RKO (cell line): ENCODE measurements around the gene CCDC32.
A peak's percentile ranks its signal among the peaks of the same experiment; 100 is the strongest.
"Not testable (repeated sequence)": the region's sequence is repeated elsewhere in the genome, so short reads cannot be mapped to it uniquely, and the experiment has no call there.

ENCODE experiments used
- DNase-seq: peaks from one replicate; pipeline ENCODE4 v3.0.0-alpha.2; 2016; ENCODE audit warnings: low spot score

Gene CCDC32, protein sequence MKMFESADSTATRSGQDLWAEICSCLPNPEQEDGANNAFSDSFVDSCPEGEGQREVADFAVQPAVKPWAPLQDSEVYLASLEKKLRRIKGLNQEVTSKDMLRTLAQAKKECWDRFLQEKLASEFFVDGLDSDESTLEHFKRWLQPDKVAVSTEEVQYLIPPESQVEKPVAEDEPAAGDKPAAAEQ

DNA sequence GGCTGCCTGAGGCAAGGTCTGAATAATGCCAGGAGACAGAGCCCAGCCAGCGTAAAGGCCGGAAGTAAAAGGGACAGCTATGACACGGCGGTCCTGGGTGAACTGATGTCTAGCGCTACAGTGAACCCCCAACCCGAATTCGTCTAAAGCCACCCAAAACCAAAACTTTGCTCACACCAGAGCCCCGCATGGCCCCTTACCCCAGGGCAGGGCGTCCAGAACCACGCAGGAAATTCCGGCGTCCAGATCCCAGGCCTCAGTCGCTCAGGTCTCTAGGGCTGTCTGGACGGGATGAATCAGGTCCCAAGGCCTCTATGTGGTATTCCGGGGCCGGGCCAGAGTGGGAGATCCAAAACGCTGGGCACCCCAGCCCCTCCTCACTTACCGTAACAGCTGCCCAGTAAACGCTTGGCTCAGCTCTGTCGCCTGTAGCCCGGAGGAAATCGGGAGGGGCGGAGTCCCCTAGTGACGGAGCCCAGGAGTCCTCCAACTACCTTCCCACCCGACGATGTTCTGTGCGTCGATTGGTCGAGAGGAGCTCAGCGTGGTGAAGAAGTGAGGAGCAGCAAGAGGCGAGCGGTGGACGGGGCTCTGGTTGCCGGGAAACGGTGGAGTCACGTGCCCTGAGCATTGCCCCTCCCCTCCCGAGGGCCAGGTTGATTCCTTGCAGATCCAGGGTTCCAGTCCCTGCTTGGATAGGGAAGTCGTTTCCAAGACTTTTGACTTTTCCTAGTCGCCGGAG is at the start of gene CCDC32:
Gene CCDC32 (minus strand): TSS at position 452 of the 742 bp plus-strand sequence. CDS start 2,027 bp downstream, outside the sequence.
- peak; percentile 99 for DNase-seq

DNA sequence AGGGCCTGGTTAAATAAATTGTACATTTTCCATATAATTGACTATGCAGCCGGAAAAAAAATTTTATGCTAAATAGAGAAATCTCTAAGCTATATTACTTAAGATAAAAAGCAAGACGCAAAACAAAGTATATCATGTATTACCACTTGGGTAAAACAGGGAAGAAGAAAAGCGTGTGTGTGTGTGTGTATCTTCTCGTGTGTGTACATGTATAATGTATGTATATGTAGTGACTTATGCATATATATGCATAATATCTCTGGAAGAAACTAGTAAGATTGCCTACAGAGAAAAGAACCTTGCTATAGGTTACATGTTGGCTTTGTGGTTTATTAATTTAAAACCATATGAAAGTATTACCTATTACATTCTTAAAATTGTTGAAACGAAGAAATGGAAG is 48.2 kb upstream of the CCDC32 start:
- no peak for DNase-seq

GRCh38 chr15:40603935-40604334 is 39.1 kb upstream of the CCDC32 start:
- DNase-seq, result no peak

- DNase-seq, result no peak
These were observed 36.1 kb upstream of the CCDC32 start for GRCh38 chr15:40600956-40601355.

DNA sequence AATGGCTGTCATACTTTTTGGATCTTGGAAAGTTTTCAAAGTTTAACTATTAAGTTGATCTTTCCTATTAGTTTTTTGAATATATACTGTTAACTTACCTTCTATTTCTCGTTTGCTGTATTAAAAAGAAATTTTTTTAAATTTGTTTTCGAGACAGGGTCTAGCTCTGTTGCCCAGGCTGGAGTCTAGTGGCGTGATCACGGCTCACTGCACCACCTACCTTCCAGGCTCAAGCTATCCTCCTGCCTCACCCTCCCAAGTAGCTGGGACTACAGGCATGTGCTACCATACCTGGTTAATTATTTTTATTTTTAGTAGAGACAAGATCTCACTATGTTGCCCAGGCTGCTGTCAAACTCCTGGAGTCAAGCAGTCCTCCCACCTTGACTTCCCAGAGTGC is 33.8 kb upstream of the CCDC32 start:
- DNase-seq, result no peak

DNA sequence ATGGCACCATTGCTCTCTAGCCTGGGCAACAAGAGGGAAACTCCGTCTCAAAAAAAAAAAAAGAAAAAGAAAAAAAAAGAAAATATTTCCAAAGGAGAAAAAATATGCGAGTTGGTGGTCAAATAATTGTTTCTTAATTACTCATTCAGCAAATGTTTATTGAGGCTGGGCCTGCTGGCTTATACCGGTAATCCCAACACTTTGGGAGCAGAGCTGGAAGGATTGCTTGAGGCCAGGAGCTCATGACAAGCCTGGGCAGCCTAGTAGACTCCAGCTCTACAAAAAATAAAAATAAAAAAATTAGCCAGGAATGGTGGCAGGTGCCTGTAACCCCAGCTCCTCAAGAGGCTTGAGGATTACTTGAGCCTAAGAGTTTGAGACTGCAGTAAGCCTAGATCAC is 33.3 kb upstream of the CCDC32 start:
- DNase-seq, result no peak

- DNase-seq, result no peak
These were observed 32.2 kb upstream of the CCDC32 start for GRCh38 chr15:40597024-40597423.

- no peak for DNase-seq
These were observed 30.9 kb upstream of the CCDC32 start for GRCh38 chr15:40595773-40596172.

- no peak for DNase-seq
These were observed 30.4 kb upstream of the CCDC32 start for GRCh38 chr15:40595219-40595618.

GRCh38 chr15:40594429-40594836 is 29.6 kb upstream of the CCDC32 start:
- peak; percentile 77 for DNase-seq

GRCh38 chr15:40593588-40594428 is 29.0 kb upstream of the CCDC32 start, which contains the start of gene KNL1:
KNL1 (plus strand) TSS chr15:40594249; CDS start chr15:40602932, 8,683 bp downstream.
- peak; percentile 92 for DNase-seq

GRCh38 chr15:40593165-40593564 is 28.3 kb upstream of the CCDC32 start:
- DNase-seq, result no peak

GRCh38 chr15:40591389-40591788 is 26.5 kb upstream of the CCDC32 start:
- no peak for DNase-seq

GRCh38 chr15:40590667-40591050 is 25.8 kb upstream of the CCDC32 start:
- DNase-seq, result no peak

- no peak for DNase-seq
These were observed 19.3 kb upstream of the CCDC32 start for GRCh38 chr15:40584191-40584590.

DNA sequence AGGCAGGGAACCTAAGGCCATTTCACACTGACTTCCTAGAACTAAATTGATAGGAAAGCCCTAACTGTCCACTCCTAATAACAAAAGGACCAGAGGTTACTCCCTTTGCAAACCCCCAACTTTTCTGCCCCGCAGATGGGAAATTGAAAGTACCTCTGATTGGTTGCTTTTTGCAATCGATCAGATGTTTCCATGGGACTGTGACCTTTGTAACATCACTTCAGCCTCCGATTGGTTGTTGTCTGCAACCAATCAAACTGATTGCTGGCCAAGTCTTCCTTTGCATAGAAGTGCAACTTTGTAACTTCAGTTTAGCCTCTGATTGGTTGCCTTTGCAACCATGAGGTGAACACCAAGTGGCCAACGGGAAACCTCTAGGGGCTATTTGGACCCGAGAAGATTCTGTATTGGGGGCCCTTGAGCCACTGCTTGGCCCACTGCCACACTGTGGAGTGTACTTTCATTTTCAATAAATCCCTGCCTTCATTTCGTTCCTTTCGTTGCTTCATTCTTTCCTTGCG is 17.9 kb upstream of the CCDC32 start:
- peak; percentile 95 for DNase-seq

- not testable (repeated sequence) for DNase-seq
These were observed 17.0 kb upstream of the CCDC32 start for GRCh38 chr15:40581796-40582195.

DNA sequence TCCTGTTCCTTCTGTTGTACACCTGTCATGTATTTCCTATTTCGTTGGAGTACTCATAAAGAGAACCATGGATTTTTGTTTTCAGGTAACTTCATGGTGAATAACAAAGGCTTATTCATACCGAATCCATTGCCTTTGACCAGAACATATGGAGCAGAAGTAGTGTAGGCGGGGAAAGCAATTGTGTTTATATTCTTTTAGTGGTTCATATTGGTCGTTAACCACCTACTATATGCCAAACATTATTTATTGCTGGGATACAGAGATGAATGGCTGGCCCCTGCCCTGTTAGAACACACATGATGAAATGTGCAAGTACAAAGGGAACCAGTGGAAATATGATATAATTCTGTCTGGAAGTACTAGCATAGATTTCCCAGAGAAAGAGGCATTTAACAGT is 14.1 kb upstream of the CCDC32 start:
- DNase-seq, result no peak

- DNase-seq, result not testable (repeated sequence)
These were observed 12.1 kb upstream of the CCDC32 start for GRCh38 chr15:40576914-40577313.

DNA sequence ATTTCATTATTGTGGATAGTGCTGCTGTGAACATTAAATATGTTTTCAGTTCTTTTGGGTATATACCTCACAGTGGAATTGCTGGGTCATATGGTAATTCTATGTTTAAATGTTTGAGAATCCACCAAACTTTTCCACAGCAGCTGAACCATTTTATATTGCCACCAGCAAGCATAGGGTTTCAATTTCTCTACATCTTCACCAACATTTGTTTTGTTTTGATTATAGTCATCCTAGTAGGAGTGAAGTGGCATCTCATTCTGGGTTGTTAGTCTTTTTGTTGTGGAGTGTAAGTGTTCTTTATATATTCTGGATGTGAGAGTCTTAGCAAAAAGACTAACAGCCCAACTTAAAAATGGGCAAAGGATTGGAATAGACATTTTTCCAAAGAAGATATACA is 10.3 kb upstream of the CCDC32 start:
- DNase-seq, result no peak

DNA sequence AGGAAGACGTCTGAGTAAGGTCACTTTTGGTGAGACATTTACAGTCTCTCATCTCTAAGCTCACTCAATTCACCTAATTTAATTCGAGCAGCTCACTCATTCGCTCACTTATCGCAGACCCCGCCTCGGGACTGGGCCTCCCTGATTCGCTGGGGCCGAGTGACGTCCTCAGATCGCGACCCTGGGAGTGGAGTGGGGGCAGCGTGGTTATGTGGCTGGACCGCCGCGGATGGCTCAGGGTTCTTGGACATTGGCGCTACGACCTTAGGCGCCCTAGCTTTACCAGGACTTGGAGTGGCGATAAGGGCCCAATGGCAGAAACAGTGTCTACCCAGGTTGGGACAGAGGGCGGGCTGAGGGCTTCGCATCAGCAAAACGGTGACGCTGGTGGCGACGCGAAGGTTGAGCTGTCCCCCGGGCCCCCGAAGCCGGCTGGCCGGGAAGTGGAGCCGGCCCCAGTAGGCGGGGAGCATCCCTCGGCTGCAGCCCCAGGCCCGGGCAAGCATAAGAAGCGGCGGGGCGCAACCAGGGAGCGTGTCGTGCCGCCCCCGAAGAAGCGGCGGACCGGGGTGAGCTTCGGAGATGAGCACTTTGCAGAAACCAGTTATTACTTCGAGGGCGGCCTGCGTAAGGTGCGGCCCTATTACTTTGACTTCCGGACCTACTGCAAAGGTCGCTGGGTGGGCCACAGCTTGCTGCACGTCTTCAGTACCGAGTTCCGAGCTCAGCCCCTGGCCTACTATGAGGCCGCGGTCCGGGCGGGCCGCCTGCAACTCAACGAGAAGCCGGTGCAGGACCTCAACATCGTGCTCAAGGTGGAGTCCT is 4.5 kb upstream of the CCDC32 start, which contains the start of gene RPUSD2:
Gene RPUSD2 (plus strand): TSS at position 171 of the 825 bp plus-strand sequence. CDS start 39 bp downstream, at position 210.
- peak; percentile 94 for DNase-seq
